ENCODE data around the gene PTGES. TPM values are rescaled to one million over a fixed set of nuclear protein-coding genes. Genes with fewer than 3 reads are reported as not detected.
"Not testable (repeated sequence)": the region's sequence is repeated elsewhere in the genome, so short reads cannot be mapped to it uniquely, and the experiment has no call there.

The PTGES gene
- total and polyA plus RNA-seq, 10 of the 15 experiments (the other 5 are each of a cell fraction or from before 2014, with no cell fraction given) = 0.57 TPM; not detected in 9

DNA sequence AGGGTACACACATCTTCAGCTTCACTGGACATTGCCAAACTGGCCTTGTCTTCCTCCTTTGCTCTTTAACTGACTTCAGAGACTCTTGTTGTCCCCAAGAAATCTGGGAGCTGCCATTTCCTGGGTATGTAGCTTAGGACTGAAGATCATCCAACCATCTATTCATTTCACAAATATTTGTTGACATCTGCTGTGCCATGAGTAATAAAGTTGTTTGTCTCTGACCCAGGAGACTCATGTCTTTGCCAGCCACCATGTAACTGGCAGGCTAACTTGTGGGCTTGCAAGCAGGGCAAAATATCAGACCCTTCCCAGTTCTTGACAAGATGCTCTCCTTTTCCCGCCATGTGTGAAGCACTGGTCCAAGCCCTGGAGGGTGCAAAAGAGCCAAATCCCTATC lies 33.0 kb upstream of the PTGES start (continued):
- TF ChIP-seq, protein P1, sequence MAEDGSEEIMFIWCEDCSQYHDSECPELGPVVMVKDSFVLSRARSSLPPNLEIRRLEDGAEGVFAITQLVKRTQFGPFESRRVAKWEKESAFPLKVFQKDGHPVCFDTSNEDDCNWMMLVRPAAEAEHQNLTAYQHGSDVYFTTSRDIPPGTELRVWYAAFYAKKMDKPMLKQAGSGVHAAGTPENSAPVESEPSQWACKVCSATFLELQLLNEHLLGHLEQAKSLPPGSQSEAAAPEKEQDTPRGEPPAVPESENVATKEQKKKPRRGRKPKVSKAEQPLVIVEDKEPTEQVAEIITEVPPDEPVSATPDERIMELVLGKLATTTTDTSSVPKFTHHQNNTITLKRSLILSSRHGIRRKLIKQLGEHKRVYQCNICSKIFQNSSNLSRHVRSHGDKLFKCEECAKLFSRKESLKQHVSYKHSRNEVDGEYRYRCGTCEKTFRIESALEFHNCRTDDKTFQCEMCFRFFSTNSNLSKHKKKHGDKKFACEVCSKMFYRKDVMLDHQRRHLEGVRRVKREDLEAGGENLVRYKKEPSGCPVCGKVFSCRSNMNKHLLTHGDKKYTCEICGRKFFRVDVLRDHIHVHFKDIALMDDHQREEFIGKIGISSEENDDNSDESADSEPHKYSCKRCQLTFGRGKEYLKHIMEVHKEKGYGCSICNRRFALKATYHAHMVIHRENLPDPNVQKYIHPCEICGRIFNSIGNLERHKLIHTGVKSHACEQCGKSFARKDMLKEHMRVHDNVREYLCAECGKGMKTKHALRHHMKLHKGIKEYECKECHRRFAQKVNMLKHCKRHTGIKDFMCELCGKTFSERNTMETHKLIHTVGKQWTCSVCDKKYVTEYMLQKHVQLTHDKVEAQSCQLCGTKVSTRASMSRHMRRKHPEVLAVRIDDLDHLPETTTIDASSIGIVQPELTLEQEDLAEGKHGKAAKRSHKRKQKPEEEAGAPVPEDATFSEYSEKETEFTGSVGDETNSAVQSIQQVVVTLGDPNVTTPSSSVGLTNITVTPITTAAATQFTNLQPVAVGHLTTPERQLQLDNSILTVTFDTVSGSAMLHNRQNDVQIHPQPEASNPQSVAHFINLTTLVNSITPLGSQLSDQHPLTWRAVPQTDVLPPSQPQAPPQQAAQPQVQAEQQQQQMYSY (CRISPR knock-in tag; IDR thresholded peaks at IDR 0.05) = no peak
- no peak for TF ChIP-seq BMI1 (IDR thresholded peaks at IDR 0.05; ENCODE audit: borderline replicate concordance)
- no peak for TF ChIP-seq CHD4 (IDR thresholded peaks at IDR 0.05)
- TF ChIP-seq EZH2 (IDR thresholded peaks at IDR 0.05; ENCODE audit: borderline replicate concordance, control insufficient read depth, low read depth, low read length) = no peak
- TF ChIP-seq MXI1 (IDR thresholded peaks at IDR 0.05; ENCODE audit: low read depth, low read length) = no peak
- no peak for TF ChIP-seq MTA2 (IDR thresholded peaks at IDR 0.05; ENCODE audit: low read depth)

DNA sequence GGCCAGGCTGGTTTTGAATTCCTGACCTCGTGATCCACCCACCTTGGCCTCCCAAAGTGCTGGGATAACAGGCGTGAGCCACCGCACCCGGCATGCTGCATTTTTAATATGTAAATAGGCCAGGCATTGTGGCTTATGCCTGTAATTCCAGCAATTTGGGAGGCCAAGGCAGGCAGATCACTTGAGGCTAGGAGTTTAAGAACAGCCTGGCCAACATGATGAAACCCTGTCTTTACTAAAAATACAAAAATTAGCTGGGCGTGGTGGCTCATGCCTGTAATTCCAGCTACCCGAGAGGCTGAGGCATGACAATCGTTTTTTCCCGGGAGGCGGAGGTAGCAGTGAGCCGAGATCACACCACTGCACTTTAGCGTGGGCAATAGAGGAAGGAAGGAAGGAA lies 32.1 kb upstream of the PTGES start:
- BruUV-seq (replicated peaks); H3K4me2 ChIP-seq (ENCODE audit: control insufficient read depth, insufficient read depth); POLR2A ChIA-PET; FAIRE-seq; H3K9ac ChIP-seq (ENCODE audit: control insufficient read depth, insufficient read depth, low read length); DNase-seq (ENCODE audit: low read depth, low spot score); H3K27ac ChIP-seq (ENCODE audit: control insufficient read depth, insufficient read depth); H3K27me3 ChIP-seq (replicated peaks in 1 of 2; ENCODE audit: control insufficient read depth in 2 of 2, insufficient read depth in 2 of 2, low read length in 1 of 2); H2AFZ ChIP-seq (ENCODE audit: control insufficient read depth, low read depth, low read length); H3K4me1 ChIP-seq (ENCODE audit: control insufficient read depth, insufficient read depth, low read length); H3K4me3 ChIP-seq; H3K79me2 ChIP-seq (ENCODE audit: control insufficient read depth, insufficient read depth, low read length); H3K36me3 ChIP-seq (ENCODE audit: control insufficient read depth in 2 of 2, insufficient read depth in 2 of 2, low read length in 1 of 2); ATAC-seq; H3K9me3 ChIP-seq (replicated peaks; ENCODE audit: control insufficient read depth, insufficient read depth, low read length); H4K20me1 ChIP-seq (ENCODE audit: control insufficient read depth, insufficient read depth): not testable (repeated sequence)
- 28% methylated on average over 11 of the region's 11 CpGs for WGBS (ENCODE audit: insufficient coverage, insufficient replicate concordance, low lambda C conversion rate, missing lambda C conversion rate)
- in situ Hi-C loops (cut with MboI) (loop anchor here (5.0 kb wide), 3 partner anchors 48 to 653 kb away; no protein-coding TSS in a partner anchor), intact Hi-C loops (cut with micrococcal nuclease; ENCODE audit: unreplicated experiment) (loop anchor here (1.0 to 5.0 kb wide), 2 partner anchors 143 to 648 kb away; partner anchors contain the start of gene ASB6)
- SMC1A ChIA-PET (ENCODE audit: uncharacterized antibody, unreplicated experiment) = interaction anchor here (1.2 to 1.3 kb wide), 2 partner anchors 39 to 47 kb away, joined by 3 to 10 read pairs; no protein-coding TSS in a partner anchor
- CTCF ChIA-PET = interaction anchor here (0.9 to 4.8 kb wide), 9 partner anchors 8 to 654 kb away, joined by 3 to 37 read pairs (median 9); partner anchors contain the start of gene ASB6
- RAD21 ChIA-PET (ENCODE audit: unreplicated experiment) = interaction anchor here (4.0 kb wide), 1 partner anchor 47 kb away, joined by 19 read pairs; no protein-coding TSS in a partner anchor

All from GM12878 (cell line).